Naive thymus-derived CD8-positive, alpha-beta T cell (primary cell): ENCODE data around the gene UQCRFS1. TPM values are rescaled to one million over a fixed set of nuclear protein-coding genes. Genes with fewer than 3 reads are reported as not detected.

Experiments
- ATAC-seq, 2 donors: fragments of 150-1000 bp; cut with Tn5 transposase in 1 of 2; sonication (Bioruptor Pico), chemical (Tn5 transposase) in 1 of 2; 1 replicate in 1 of 2; 2 replicates in 1 of 2; pipeline ENCODE4 v1.10.0; 2021; ENCODE audit warnings: mild to moderate bottlenecking in 2 of 2, moderate library complexity in 2 of 2
- POLR2A ChIA-PET: fragments of 350-600 bp; sonication (Branson Sonifier 250); formaldehyde crosslinking; loops from one replicate; lab custom pipeline; 2021; ENCODE audit warnings: antibody characterized with exemption; lab: Charles Lee
- DNase-seq, 10 donors: peaks; one replicate each; pipeline versions ENCODE4 v3.0.0 to v3.0.0-alpha.2; 2020 to 2022
- H3K27ac Mint-ChIP-seq, 10 donors: one replicate each; pipeline ENCODE4 v1.8.0; 2020 to 2022; ENCODE audit warnings: mild to moderate bottlenecking in 10 of 10, mixed read lengths in 10 of 10, moderate library complexity in 4 of 10, inconsistent platforms in 1 of 10
- H3K27me3 Mint-ChIP-seq, 5 donors: one replicate each; pipeline ENCODE4 v1.8.0; 2021 to 2022; ENCODE audit warnings: mixed read lengths in 5 of 5
- H3K36me3 Mint-ChIP-seq, 3 donors: one replicate each; pipeline ENCODE4 v1.8.0; 2020 to 2022; ENCODE audit warnings: mixed read lengths in 3 of 3, mild to moderate bottlenecking in 2 of 3, inconsistent platforms in 1 of 3
- H3K4me1 Mint-ChIP-seq, 4 donors: one replicate each; pipeline ENCODE4 v1.8.0; 2021 to 2022; ENCODE audit warnings: mixed read lengths in 4 of 4
- H3K4me3 Mint-ChIP-seq, 10 donors: one replicate each; pipeline ENCODE4 v1.8.0; 2020 to 2022; ENCODE audit warnings: mild to moderate bottlenecking in 10 of 10, mixed read lengths in 10 of 10, moderate library complexity in 6 of 10, inconsistent platforms in 1 of 10
- H3K9me3 Mint-ChIP-seq, 9 donors: one replicate each; pipeline ENCODE4 v1.8.0; 2020 to 2022; ENCODE audit warnings: mixed read lengths in 9 of 9, mild to moderate bottlenecking in 3 of 9, inconsistent platforms in 1 of 9, moderate library complexity in 1 of 9
- polyA plus RNA-seq, 3 donors: library from polyadenylated mRNA; unstranded; fragments of 300-500 nt; fragmentation: Illumina TruSeq; gene quantifications; one replicate each; pipeline ENCODE4 v1.2.3, GENCODE V29; 2021
- total RNA-seq, 8 experiments: library from RNA in 2 of 8; stranded (reverse) in 2 of 8; gene quantifications; one replicate each; pipeline ENCODE4 v1.2.3 and lab custom pipeline; 2021 to 2026

UQCRFS1 gene
- total and polyA plus RNA-seq, 5 experiments from 2014 or later, result 23.7 to 93.3 (median 72.6) TPM

GRCh38 chr19:29187676-29188075, 25.3 kb downstream of the UQCRFS1 start:
- Mint-ChIP-seq H3K9me3 (no peaks in the 10 kb centered on the region), H3K4me1 (peaks cover 0 to 1% (median 0%) of the 10 kb centered on the region in 4 donors), H3K27me3 (peaks cover 2 to 34% (median 7%) of the 10 kb centered on the region in 5 donors), H3K27ac (no peak overlapping the region), H3K36me3 (no peaks in the 10 kb centered on the region), H3K4me3 (no peak overlapping the region)
- DNase-seq (no peak), ATAC-seq (no peak)
- POLR2A ChIA-PET, result no interaction called here

- ATAC-seq (no peak), DNase-seq (no peak)
- no peaks in the 10 kb centered on the region for H3K36me3 Mint-ChIP-seq
- no peak overlapping the region for H3K4me3 Mint-ChIP-seq
- peaks cover 2 to 34% (median 7%) of the 10 kb centered on the region in 5 donors for H3K27me3 Mint-ChIP-seq
- H3K9me3 Mint-ChIP-seq, result peaks cover 0 to 3% (median 0%) of the 10 kb centered on the region in 9 donors
- H3K4me1 Mint-ChIP-seq, result peaks cover 0 to 1% (median 0%) of the 10 kb centered on the region in 4 donors
- POLR2A ChIA-PET, result no interaction called here
- no peak overlapping the region for H3K27ac Mint-ChIP-seq
Measured at GRCh38 chr19:29185427-29185826, 27.5 kb downstream of the UQCRFS1 start.

- no peak overlapping the region for H3K4me3 Mint-ChIP-seq
- DNase-seq, result no peak
- H3K36me3 Mint-ChIP-seq, result peaks cover 0 to 53% (median 13%) of the 10 kb centered on the region in 3 donors
- H3K4me1 Mint-ChIP-seq, result no peaks in the 10 kb centered on the region
- POLR2A ChIA-PET, result no interaction called here
- H3K27me3 Mint-ChIP-seq, result peaks cover 0 to 13% (median 1%) of the 10 kb centered on the region in 5 donors
- no peak for ATAC-seq
- H3K27ac Mint-ChIP-seq, result no peak overlapping the region
- H3K9me3 Mint-ChIP-seq, result peaks cover 21 to 72% (median 55%) of the 10 kb centered on the region in 9 donors
Measured at GRCh38 chr19:29176981-29177754, 35.8 kb downstream of the UQCRFS1 start.

- H3K27me3 Mint-ChIP-seq, result peaks cover 0 to 13% (median under 1%) of the 10 kb centered on the region in 5 donors
- no peak overlapping the region for H3K27ac Mint-ChIP-seq
- no peaks in the 10 kb centered on the region for H3K4me1 Mint-ChIP-seq
- H3K9me3 Mint-ChIP-seq, result peaks cover 19 to 81% (median 55%) of the 10 kb centered on the region in 9 donors
- POLR2A ChIA-PET, result no interaction called here
- ATAC-seq (no peak), DNase-seq (no peak)
- no peak overlapping the region for H3K4me3 Mint-ChIP-seq
- H3K36me3 Mint-ChIP-seq, result peaks cover 0 to 58% (median 13%) of the 10 kb centered on the region in 3 donors
Measured at GRCh38 chr19:29173896-29174295, 39.1 kb downstream of the UQCRFS1 start.

- POLR2A ChIA-PET, result no interaction called here
- no peak for DNase-seq
- no peak for ATAC-seq
- Mint-ChIP-seq H3K27ac (no peak overlapping the region), H3K9me3 (peaks cover 19 to 65% (median 53%) of the 10 kb centered on the region in 9 donors), H3K4me1 (no peaks in the 10 kb centered on the region), H3K27me3 (peaks cover 0 to 13% (median 0%) of the 10 kb centered on the region in 5 donors), H3K36me3 (peaks cover 0 to 54% (median 13%) of the 10 kb centered on the region in 3 donors), H3K4me3 (no peak overlapping the region)
Measured at GRCh38 chr19:29172302-29172701, 40.6 kb downstream of the UQCRFS1 start.

GRCh38 chr19:29171525-29171924, 41.4 kb downstream of the UQCRFS1 start:
- H3K4me3 Mint-ChIP-seq, result no peak overlapping the region
- H3K36me3 Mint-ChIP-seq, result peaks cover 0 to 47% (median 8%) of the 10 kb centered on the region in 3 donors
- peaks cover 0 to 13% (median 1%) of the 10 kb centered on the region in 5 donors for H3K27me3 Mint-ChIP-seq
- no peak for ATAC-seq
- H3K9me3 Mint-ChIP-seq, result peaks cover 17 to 58% (median 46%) of the 10 kb centered on the region in 9 donors
- H3K4me1 Mint-ChIP-seq, result no peaks in the 10 kb centered on the region
- POLR2A ChIA-PET, result no interaction called here
- H3K27ac Mint-ChIP-seq, result no peak overlapping the region
- DNase-seq, result no peak

- Mint-ChIP-seq H3K4me1 (no peaks in the 10 kb centered on the region), H3K27ac (no peak overlapping the region), H3K27me3 (peaks cover 0 to 16% (median 6%) of the 10 kb centered on the region in 5 donors), H3K36me3 (peaks cover 0 to 39% (median 4%) of the 10 kb centered on the region in 3 donors), H3K4me3 (no peak overlapping the region), H3K9me3 (peaks cover 10 to 48% (median 36%) of the 10 kb centered on the region in 9 donors)
- POLR2A ChIA-PET, result no interaction called here
- DNase-seq (no peak), ATAC-seq (no peak)
Measured at GRCh38 chr19:29170554-29170953, 42.4 kb downstream of the UQCRFS1 start.

- ATAC-seq (no peak), DNase-seq (no peak)
- Mint-ChIP-seq H3K9me3 (peaks cover 0 to 15% (median 7%) of the 10 kb centered on the region in 9 donors), H3K27ac (no peak overlapping the region), H3K36me3 (peaks cover 2 to 14% (median 4%) of the 10 kb centered on the region in 3 donors), H3K4me1 (no peaks in the 10 kb centered on the region), H3K4me3 (no peak overlapping the region), H3K27me3 (peaks cover 8 to 38% (median 19%) of the 10 kb centered on the region in 5 donors)
- POLR2A ChIA-PET, result no interaction called here
Measured at GRCh38 chr19:29162694-29163093, 50.3 kb downstream of the UQCRFS1 start.

- DNase-seq, result no peak
- Mint-ChIP-seq H3K36me3 (peaks cover 3 to 54% (median 4%) of the 10 kb centered on the region in 3 donors), H3K27me3 (peaks cover 3 to 26% (median 5%) of the 10 kb centered on the region in 5 donors), H3K27ac (no peak overlapping the region), H3K4me1 (no peaks in the 10 kb centered on the region), H3K4me3 (no peak overlapping the region), H3K9me3 (peaks cover 16 to 79% (median 47%) of the 10 kb centered on the region in 9 donors)
- ATAC-seq, result no peak
- POLR2A ChIA-PET, result no interaction called here
Measured at GRCh38 chr19:29155683-29156082, 57.3 kb downstream of the UQCRFS1 start.
